GM21717 (cell line): ENCODE results near the gene NACA.
"Not testable (repeated sequence)": the region's sequence is repeated elsewhere in the genome, so short reads cannot be mapped to it uniquely, and the experiment has no call there.

Experiments used
- ATAC-seq: cut with Tn5 transposase; IDR thresholded peaks from one replicate; pipeline ENCODE4 v1.9.1; 2021; ENCODE audit warnings: mild to moderate bottlenecking, moderate library complexity; ENCODE audit not compliant: unreplicated experiment

NACA gene

GRCh38 chr12:56724972-56725722 is at the start of gene NACA:
TSS of gene NACA (minus strand) at chr12:56725299. CDS start at chr12:56724521, 778 bp downstream.
- ATAC-seq, result peak; percentile 91

- no peak for ATAC-seq
These were observed 48.0 kb upstream of the NACA start for GRCh38 chr12:56773113-56773512.

DNA sequence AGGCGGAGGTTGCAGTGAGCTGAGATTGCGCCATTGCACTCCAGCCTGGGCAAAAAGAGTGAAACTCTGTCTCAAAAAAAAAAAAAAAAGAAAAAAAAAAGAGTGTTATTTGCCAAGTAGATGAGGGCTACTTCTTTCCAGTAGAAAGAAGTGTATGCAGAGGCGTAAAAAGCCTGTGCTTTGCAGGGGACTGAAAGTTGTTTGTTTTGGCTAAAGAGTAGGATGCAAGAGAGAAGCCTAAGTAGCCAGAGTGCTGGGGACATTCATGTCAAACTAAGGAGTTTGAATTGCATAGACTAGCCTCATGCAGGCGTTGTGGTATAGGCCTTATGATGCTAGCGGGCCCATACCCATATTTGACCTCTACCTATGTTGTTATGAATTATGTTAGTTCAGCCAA is 47.5 kb upstream of the NACA start:
- no peak for ATAC-seq

GRCh38 chr12:56769868-56770267 is 44.8 kb upstream of the NACA start:
- no peak for ATAC-seq

- ATAC-seq, result no peak
These were observed 43.3 kb upstream of the NACA start for GRCh38 chr12:56768424-56768823.

- peak; percentile 94 for ATAC-seq
These were observed 41.4 kb upstream of the NACA start for GRCh38 chr12:56766535-56766934.

- ATAC-seq, result no peak
These were observed 38.9 kb upstream of the NACA start for GRCh38 chr12:56763753-56764657.

- no peak for ATAC-seq
These were observed 36.7 kb upstream of the NACA start for GRCh38 chr12:56761812-56762211.

DNA sequence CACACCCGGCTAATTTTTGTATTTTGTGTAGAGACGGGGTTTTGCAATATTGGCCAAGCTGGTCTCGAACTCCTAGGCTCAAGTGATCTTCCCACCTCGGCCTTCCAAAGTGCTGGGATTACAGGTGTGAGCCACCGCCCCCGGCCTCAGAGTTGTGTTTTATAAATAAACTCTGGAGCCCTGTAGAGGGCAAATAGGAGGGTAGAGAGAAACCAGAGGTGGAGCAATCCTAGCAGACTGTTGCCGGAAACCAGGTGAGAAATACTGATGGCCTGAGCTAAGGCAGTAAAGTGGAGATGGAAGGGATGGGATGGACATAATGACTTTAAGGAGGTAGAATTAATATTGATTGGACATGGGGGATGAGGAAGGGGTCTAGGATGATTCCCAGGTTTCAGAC is 35.4 kb upstream of the NACA start:
- ATAC-seq, result no peak

DNA sequence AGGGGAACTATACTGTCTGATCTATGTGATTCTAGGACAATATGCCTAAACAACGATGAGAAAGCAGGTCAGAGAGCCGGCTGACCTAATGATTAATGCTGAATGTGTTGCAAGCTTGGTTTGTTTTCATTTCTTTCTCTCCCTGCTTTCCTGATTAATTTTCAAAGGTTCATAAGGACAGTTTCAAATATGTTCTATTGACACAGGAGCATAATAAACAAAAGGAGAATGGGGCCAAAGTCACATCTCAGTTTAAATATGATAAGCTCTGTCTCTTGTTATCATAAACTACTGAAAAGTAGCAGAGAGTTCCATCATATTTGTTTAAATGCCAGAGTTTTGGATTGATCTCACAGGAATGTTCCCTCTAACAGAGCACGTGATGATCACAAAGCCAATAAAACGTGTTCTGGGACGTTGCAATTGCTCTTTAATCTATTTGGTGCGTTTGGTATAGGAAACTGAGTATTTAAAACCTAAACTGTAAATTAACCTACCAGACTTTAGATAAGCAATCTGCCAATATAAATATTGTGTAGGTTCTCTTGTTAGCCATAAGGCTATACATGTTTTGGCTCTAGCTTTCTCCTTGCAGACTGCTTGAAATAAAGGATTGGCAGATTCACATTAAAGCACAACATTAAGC is 34.3 kb upstream of the NACA start:
- no peak for ATAC-seq

GRCh38 chr12:56758728-56759262 is 33.7 kb upstream of the NACA start:
- no peak for ATAC-seq

DNA sequence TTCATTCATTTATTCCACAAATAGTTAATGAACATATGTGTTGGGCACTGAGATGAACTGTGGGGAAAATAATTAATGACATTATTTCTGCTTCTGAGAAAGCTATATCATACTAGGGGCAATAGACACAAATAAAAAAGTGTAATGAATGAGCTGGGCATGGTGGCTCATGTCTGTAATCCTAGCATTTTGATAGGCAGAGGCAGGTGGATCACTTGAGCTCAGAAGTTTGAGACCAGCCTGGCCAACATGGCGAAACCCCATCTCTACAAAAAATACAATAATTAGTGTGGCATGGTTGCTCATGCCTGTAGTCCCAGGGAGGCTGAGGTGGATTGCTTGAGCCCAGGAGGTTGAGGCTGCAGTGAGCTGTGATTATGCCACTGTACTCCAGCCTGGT is 32.9 kb upstream of the NACA start:
- ATAC-seq, result not testable (repeated sequence)

GRCh38 chr12:56753566-56753965 is 28.5 kb upstream of the NACA start:
- no peak for ATAC-seq

DNA sequence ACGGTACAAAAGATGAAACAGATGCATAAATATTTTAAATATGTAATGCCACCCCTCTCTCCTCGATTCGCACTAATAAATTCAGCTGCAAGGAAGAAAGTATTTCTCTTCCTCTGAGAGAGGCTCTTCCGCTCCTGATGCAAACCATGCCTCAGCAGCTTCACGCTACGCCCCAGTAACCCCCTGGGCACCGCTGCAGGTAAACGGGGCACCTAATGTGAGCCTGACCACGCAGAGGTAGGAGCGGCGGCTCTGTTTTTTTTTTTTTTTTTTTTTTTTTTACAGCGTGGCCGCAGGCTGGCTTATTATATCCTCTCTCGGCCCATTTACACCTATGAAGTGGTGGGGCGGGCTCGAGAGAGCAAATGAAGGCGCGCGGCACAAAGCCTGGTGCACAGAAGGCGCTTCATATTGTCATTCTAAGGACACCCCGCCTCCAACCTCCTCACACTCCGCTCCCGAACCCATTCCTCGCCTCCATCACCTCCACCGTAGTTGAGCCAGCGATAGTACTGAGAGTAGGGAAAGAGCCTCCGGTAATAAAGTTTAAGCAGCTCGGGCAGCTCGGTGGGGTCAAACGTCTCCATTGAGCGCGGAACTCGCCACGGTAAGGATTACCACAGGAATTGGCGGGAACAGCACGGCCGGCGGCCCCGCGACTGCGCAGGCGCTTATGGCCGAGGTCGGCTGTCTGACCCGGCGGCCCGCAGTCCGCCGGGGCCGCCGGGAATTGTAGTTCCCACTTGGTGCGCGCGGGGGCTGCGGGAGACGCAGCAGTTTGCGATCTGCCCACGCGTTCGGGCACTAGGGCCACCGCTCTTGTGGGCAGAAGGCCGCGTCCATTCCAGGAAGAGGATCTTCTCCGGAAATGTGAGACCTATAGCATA is 26.9 kb upstream of the NACA start, which contains the start of gene PRIM1:
Gene PRIM1 (minus strand): TSS at position 612 of the 887 bp plus-strand sequence. CDS start 25 bp downstream, at position 587.
- peak; percentile 77 for ATAC-seq

- not testable (repeated sequence) for ATAC-seq
These were observed 25.5 kb upstream of the NACA start for GRCh38 chr12:56750596-56750995.

DNA sequence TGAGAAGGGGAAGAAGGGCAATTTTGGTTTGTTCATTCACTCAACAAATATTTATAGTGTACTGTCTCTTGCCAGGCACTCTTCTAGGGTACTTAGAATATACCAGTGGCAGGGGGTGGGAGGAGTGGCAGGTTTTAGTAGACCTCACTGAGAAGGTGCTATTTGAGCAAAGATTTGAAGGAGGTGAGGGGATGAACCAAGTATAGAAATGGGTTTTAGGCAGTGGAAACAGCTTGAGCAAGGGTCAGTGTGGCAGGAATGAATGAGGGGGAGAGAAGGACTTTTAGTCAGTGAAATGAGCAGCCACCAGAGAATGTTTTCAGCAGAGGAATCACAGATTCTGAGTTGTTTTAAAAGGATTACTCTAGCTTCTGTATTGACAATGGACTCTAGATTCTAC is 24.8 kb upstream of the NACA start:
- ATAC-seq, result no peak

DNA sequence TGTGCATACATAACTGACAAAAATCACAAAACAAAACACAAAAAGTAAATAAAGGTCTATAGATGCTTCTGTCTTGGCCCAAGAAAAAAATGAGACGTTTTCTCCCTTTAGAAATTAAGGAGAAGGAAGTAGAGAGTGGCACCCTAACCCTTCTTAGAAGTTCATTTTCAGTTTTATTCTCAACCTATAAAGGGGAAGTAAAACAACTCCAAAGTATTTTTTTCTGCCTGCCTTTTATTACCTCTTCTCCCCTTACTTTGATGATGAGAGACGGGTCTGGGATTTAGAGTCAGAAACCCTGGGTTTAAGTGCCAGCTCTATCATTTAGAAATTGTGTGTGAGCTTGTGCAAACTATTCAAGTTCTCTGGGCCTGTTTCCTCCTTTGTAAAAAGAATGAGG is 24.3 kb upstream of the NACA start:
- ATAC-seq, result no peak

GRCh38 chr12:56728139-56728861 is 3.2 kb upstream of the NACA start:
- ATAC-seq, result no peak

GRCh38 chr12:56726196-56726675 is 1.1 kb upstream of the NACA start:
- not testable (repeated sequence) for ATAC-seq
